ENCODE data around the gene SPEM2. TPM values are rescaled to one million over a fixed set of nuclear protein-coding genes. Genes with fewer than 3 reads are reported as not detected.

Gene SPEM2
- total RNA-seq, 4 donors from 2014 or later, result not detected

GRCh38 chr17:7476494-7476893 lies 51.1 kb downstream of the SPEM2 start:
- DNase-seq (ENCODE audit: low spot score in 2 of 2), result no peak
- H3K9me3 ChIP-seq, result no peaks in the 10 kb centered on the region
- peaks cover 54% of the 10 kb centered on the region for H3K4me1 ChIP-seq
- 9% methylated on average over 3 of the region's 3 CpGs for WGBS
- no peaks in the 10 kb centered on the region for H3K36me3 ChIP-seq
- H3K4me3 ChIP-seq, result peak overlapping the region; percentile 5
- TF ChIP-seq, protein P1, sequence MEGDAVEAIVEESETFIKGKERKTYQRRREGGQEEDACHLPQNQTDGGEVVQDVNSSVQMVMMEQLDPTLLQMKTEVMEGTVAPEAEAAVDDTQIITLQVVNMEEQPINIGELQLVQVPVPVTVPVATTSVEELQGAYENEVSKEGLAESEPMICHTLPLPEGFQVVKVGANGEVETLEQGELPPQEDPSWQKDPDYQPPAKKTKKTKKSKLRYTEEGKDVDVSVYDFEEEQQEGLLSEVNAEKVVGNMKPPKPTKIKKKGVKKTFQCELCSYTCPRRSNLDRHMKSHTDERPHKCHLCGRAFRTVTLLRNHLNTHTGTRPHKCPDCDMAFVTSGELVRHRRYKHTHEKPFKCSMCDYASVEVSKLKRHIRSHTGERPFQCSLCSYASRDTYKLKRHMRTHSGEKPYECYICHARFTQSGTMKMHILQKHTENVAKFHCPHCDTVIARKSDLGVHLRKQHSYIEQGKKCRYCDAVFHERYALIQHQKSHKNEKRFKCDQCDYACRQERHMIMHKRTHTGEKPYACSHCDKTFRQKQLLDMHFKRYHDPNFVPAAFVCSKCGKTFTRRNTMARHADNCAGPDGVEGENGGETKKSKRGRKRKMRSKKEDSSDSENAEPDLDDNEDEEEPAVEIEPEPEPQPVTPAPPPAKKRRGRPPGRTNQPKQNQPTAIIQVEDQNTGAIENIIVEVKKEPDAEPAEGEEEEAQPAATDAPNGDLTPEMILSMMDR (IDR thresholded peaks at IDR 0.05), result no peak
- TF ChIP-seq POLR2A (IDR thresholded peaks at IDR 0.05) (no peak), POLR2AphosphoS5 (IDR thresholded peaks at IDR 0.05) (no peak), EP300 (IDR thresholded peaks at IDR 0.05) (no peak)
- H3K27me3 ChIP-seq, result no peaks in the 10 kb centered on the region
- H3K27ac ChIP-seq, result peak overlapping the region; percentile 100

- Histone ChIP-seq H3K4me1 (peaks cover 56% of the 10 kb centered on the region), H3K27me3 (no peaks in the 10 kb centered on the region), H3K9me3 (no peaks in the 10 kb centered on the region), H3K4me3 (peak overlapping the region; percentile 98), H3K36me3 (no peaks in the 10 kb centered on the region), H3K27ac (peak overlapping the region; percentile 100)
- TF ChIP-seq, protein P1 (IDR thresholded peaks at IDR 0.05), result no peak
- TF ChIP-seq POLR2A (IDR thresholded peaks at IDR 0.05) (no peak), POLR2AphosphoS5 (IDR thresholded peaks at IDR 0.05) (no peak)
- DNase-seq (ENCODE audit: low spot score in 2 of 2), result no peak
- 43% methylated on average over 5 of the region's 5 CpGs for WGBS
Measured at GRCh38 chr17:7476951-7477350, 51.5 kb downstream of the SPEM2 start.

Other genes starting within 250 kb of the SPEM2 start
- 1 to 10 TPM; 1.3 to 2.3 (median 2.0) TPM for gene ASGR1, start 246.2 kb upstream of the SPEM2 start, total RNA-seq
- gene DLG4, start 205.8 kb upstream of the SPEM2 start, total RNA-seq, result 10 to 100 TPM in 1 of 4 donors, 1 to 10 TPM in 3; 2.9 to 12.7 (median 3.2) TPM
- gene ACADVL, start 205.7 kb upstream of the SPEM2 start, total RNA-seq, result 1,000 to 10,000 TPM in 1 of 4 donors, 100 to 1,000 TPM in 3; 565 to 1,687 (median 703) TPM
- gene DVL2, start 191.1 kb upstream of the SPEM2 start, total RNA-seq, result 10 to 100 TPM; 53.2 to 78.1 (median 55.5) TPM
- 10 to 100 TPM; 19.0 to 35.0 (median 29.1) TPM for gene PHF23, start 186.2 kb upstream of the SPEM2 start, total RNA-seq
- 100 to 1,000 TPM; 446 to 840 (median 533) TPM for gene GABARAP, start 183.2 kb upstream of the SPEM2 start, total RNA-seq
- gene CTDNEP1, start 173.9 kb upstream of the SPEM2 start, total RNA-seq, result 10 to 100 TPM; 54.7 to 80.6 (median 72.1) TPM
- 10 to 100 TPM; 13.6 to 29.7 (median 20.3) TPM for gene ELP5, start 173.4 kb upstream of the SPEM2 start, total RNA-seq
- 10 to 100 TPM in 2 of 4 donors, 1 to 10 TPM in 2; 7.7 to 14.5 (median 11.0) TPM for gene CLDN7, start 163.1 kb upstream of the SPEM2 start, total RNA-seq
- gene SLC2A4, start 143.9 kb upstream of the SPEM2 start, total RNA-seq, result 10 to 100 TPM in 2 of 4 donors, 1 to 10 TPM in 2; 2.4 to 19.4 (median 10.8) TPM
- gene YBX2, start 131.0 kb upstream of the SPEM2 start, total RNA-seq, result 1 to 10 TPM; 1.9 to 9.7 (median 4.0) TPM
- 100 to 1,000 TPM; 172 to 314 (median 239) TPM for gene EIF5A, start 118.0 kb upstream of the SPEM2 start, total RNA-seq
- 100 to 1,000 TPM in 1 of 4 donors, 10 to 100 TPM in 3; 77.4 to 123 (median 87.0) TPM for gene GPS2, start 110.3 kb upstream of the SPEM2 start, total RNA-seq
- gene NEURL4, start 96.3 kb upstream of the SPEM2 start, total RNA-seq, result 10 to 100 TPM; 11.7 to 51.3 (median 20.6) TPM
- 10 to 100 TPM in 1 of 4 donors, 1 to 10 TPM in 2, under 1 TPM in 1; 0.70 to 12.4 (median 4.5) TPM for gene ACAP1, start 89.1 kb upstream of the SPEM2 start, total RNA-seq
- 10 to 100 TPM in 3 of 4 donors, 1 to 10 TPM in 1; 9.1 to 50.1 (median 32.4) TPM for gene KCTD11, start 73.5 kb upstream of the SPEM2 start, total RNA-seq
- under 1 TPM in 1 of 4 donors, not detected in 3; 0.44 TPM for gene TMEM95, start 70.5 kb upstream of the SPEM2 start, total RNA-seq
- gene TNK1, start 44.5 kb upstream of the SPEM2 start, total RNA-seq, result 10 to 100 TPM; 15.3 to 42.9 (median 20.7) TPM
- 10 to 100 TPM; 21.6 to 55.3 (median 40.7) TPM for gene PLSCR3, start 31.1 kb upstream of the SPEM2 start, total RNA-seq
- 100 to 1,000 TPM in 2 of 4 donors, 10 to 100 TPM in 2; 53.5 to 128 (median 89.6) TPM for gene TMEM256, start 21.5 kb upstream of the SPEM2 start, total RNA-seq
- gene NLGN2, start 17.8 kb upstream of the SPEM2 start, total RNA-seq, result 10 to 100 TPM in 1 of 4 donors, 1 to 10 TPM in 3; 5.9 to 17.9 (median 8.1) TPM
- gene SPEM1, start 5.3 kb upstream of the SPEM2 start, total RNA-seq, result not detected
- not detected for gene SPEM3, start 3.2 kb downstream of the SPEM2 start, total RNA-seq
- gene TMEM102, start 9.8 kb downstream of the SPEM2 start, total RNA-seq, result 10 to 100 TPM; 18.7 to 24.5 (median 19.5) TPM
- 10 to 100 TPM; 10.3 to 28.5 (median 12.5) TPM for gene FGF11, start 13.9 kb downstream of the SPEM2 start, total RNA-seq
- gene CHRNB1, start 19.4 kb downstream of the SPEM2 start, total RNA-seq, result 10 to 100 TPM in 2 of 4 donors, 1 to 10 TPM in 2; 7.3 to 11.3 (median 9.7) TPM
- 10 to 100 TPM; 36.1 to 65.7 (median 45.3) TPM for gene ZBTB4, start 54.0 kb downstream of the SPEM2 start, total RNA-seq
- gene SLC35G6, start 55.8 kb downstream of the SPEM2 start, total RNA-seq, result not detected
- 100 to 1,000 TPM; 104 to 194 (median 140) TPM for gene POLR2A, start 58.8 kb downstream of the SPEM2 start, total RNA-seq
- 10 to 100 TPM; 12.7 to 28.4 (median 18.0) TPM for gene TNFSF12, start 123.4 kb downstream of the SPEM2 start, total RNA-seq
- 10 to 100 TPM in 3 of 4 donors, 1 to 10 TPM in 1; 9.6 to 26.6 (median 15.5) TPM for gene TNFSF13, start 133.1 kb downstream of the SPEM2 start, total RNA-seq
- 10 to 100 TPM; 40.2 to 53.5 (median 51.6) TPM for gene SENP3, start 136.3 kb downstream of the SPEM2 start, total RNA-seq
- 10 to 100 TPM in 1 of 4 donors, 1 to 10 TPM in 3; 5.0 to 13.2 (median 9.6) TPM for gene CD68, start 154.0 kb downstream of the SPEM2 start, total RNA-seq
- gene MPDU1, start 158.2 kb downstream of the SPEM2 start, total RNA-seq, result 100 to 1,000 TPM in 1 of 4 donors, 10 to 100 TPM in 3; 54.3 to 104 (median 86.3) TPM
- gene SOX15, start 164.5 kb downstream of the SPEM2 start, total RNA-seq, result 100 to 1,000 TPM in 2 of 4 donors, 10 to 100 TPM in 2; 68.0 to 140 (median 102) TPM
- gene FXR2, start 189.3 kb downstream of the SPEM2 start, total RNA-seq, result 10 to 100 TPM; 21.0 to 25.6 (median 22.5) TPM
- gene SAT2, start 202.2 kb downstream of the SPEM2 start, total RNA-seq, result 10 to 100 TPM; 28.7 to 58.8 (median 39.9) TPM
- not detected for gene SHBG, start 204.5 kb downstream of the SPEM2 start, total RNA-seq
- gene ATP1B2, start 225.3 kb downstream of the SPEM2 start, total RNA-seq, result 1 to 10 TPM in 1 of 4 donors, under 1 TPM in 3; 0.49 to 4.2 (median 0.74) TPM

Data from suprapubic skin (tissue), 4 donors.